OCI-LY1 (cell line): ENCODE results near the gene SLX4IP.

Experiments
- H2AFZ ChIP-seq: fragments of 200-600 bp; sonication (generic), shearing (Covaris generic); 2 replicates; pipeline ENCODE4 v1.6.0; 2014; ENCODE audit warnings: antibody characterized with exemption, mild to moderate bottlenecking, low read length
- H3F3A ChIP-seq: fragments of 200-600 bp; sonication (generic), shearing (Covaris generic); 2 replicates; pipeline ENCODE4 v1.6.0; 2014; ENCODE audit warnings: mild to moderate bottlenecking, antibody characterized with exemption, low read length, moderate library complexity; ENCODE audit not compliant: insufficient read depth
- H3K27ac ChIP-seq: fragments of 200-600 bp; sonication (generic); 2 replicates; pipeline ENCODE4 v1.5.1; 2014; ENCODE audit warnings: low read length, mixed run types, mild to moderate bottlenecking, low read depth; ENCODE audit not compliant: poor library complexity, severe bottlenecking
- H3K27me3 ChIP-seq: fragments of 200-600 bp; sonication (generic); 2 replicates; pipeline ENCODE4 v1.6.0; 2014; ENCODE audit warnings: antibody characterized with exemption, mild to moderate bottlenecking, low read length, moderate library complexity; ENCODE audit not compliant: insufficient read depth
- H3K36me3 ChIP-seq: fragments of 200-600 bp; sonication (generic); 2 replicates; pipeline ENCODE4 v1.6.1; 2014; ENCODE audit warnings: mild to moderate bottlenecking, antibody characterized with exemption, low read length, moderate library complexity, mixed read lengths; ENCODE audit not compliant: insufficient read depth
- H3K4me1 ChIP-seq: fragments of 200-600 bp; sonication (generic); 2 replicates; pipeline ENCODE4 v1.5.1; 2014; ENCODE audit warnings: mild to moderate bottlenecking, low read length, moderate library complexity; ENCODE audit not compliant: insufficient read depth, severe bottlenecking
- H3K4me2 ChIP-seq: fragments of 200-600 bp; sonication (generic), shearing (Covaris generic); 2 replicates; pipeline ENCODE4 v1.6.1; 2014; ENCODE audit warnings: low read length
- H3K4me3 ChIP-seq: fragments of 200-600 bp; sonication (generic); 2 replicates; pipeline ENCODE4 v1.5.1; 2014; ENCODE audit warnings: low read length, low read depth, mild to moderate bottlenecking, mixed read lengths; ENCODE audit not compliant: poor library complexity, severe bottlenecking
- H3K79me2 ChIP-seq: fragments of 200-600 bp; shearing (Covaris generic); 2 replicates; pipeline ENCODE4 v1.6.1; 2016; ENCODE audit warnings: mixed run types, low read length, mixed read lengths; ENCODE audit not compliant: insufficient read depth
- H3K9ac ChIP-seq: fragments of 200-600 bp; sonication (generic), shearing (Covaris generic); 2 replicates; pipeline ENCODE4 v1.6.1; 2014; ENCODE audit warnings: mild to moderate bottlenecking, low read length, mixed read lengths
- H3K9me2 ChIP-seq: fragments of 200-600 bp; sonication (generic), shearing (Covaris generic); 2 replicates; pipeline ENCODE4 v1.6.1; 2014; ENCODE audit warnings: low read depth, mild to moderate bottlenecking, low read length, mixed read lengths
- H3K9me3 ChIP-seq: fragments of 200-600 bp; shearing (Covaris generic); 2 replicates; pipeline ENCODE4 v1.6.1; 2014; ENCODE audit warnings: low read length, mixed read lengths
- H4K20me1 ChIP-seq: fragments of 200-600 bp; sonication (generic), shearing (Covaris generic); 2 replicates; pipeline ENCODE4 v1.6.0; 2016; ENCODE audit warnings: mild to moderate bottlenecking, low read length; ENCODE audit not compliant: insufficient read depth
- EZH2 ChIP-seq: fragments of 200-600 bp; sonication (generic), shearing (Covaris generic); IDR thresholded peaks from 2 replicates; pipeline ENCODE4 v1.8.0; 2017; ENCODE audit warnings: borderline replicate concordance, mixed run types, mild to moderate bottlenecking, antibody characterized with exemption, low read length, moderate library complexity, mixed read lengths
- TF ChIP-seq, protein P1 (sequence below): fragments of 200-600 bp; sonication (generic), shearing (Covaris generic); IDR thresholded peaks from 2 replicates; pipeline ENCODE4 v1.5.1; 2017; ENCODE audit warnings: mild to moderate bottlenecking, antibody characterized with exemption, low read length, moderate library complexity, mixed read lengths

The SLX4IP gene

DNA sequence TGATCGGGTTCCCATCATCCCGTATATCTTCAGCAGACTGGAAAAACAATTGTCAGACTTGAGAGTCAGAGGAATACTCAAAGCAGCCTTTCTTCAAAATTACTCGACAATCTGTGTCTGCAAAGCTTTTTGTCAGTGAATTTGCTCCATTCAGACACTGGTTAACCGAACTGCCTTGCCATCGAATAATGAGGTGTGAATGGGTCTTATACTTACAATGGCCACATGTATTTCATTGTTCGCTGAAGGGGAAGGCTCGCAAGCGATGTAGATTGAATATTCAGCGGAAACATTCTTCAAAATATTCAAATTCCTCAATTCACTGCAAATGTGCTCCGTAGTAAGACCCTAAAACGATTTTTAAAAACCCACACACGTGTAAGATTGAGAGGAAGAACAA, 205.8 kb downstream of the SLX4IP start:
- H3K4me1 ChIP-seq: no peaks in the 10 kb centered on the region
- H3K79me2 ChIP-seq: no peaks in the 10 kb centered on the region
- H3K9me2 ChIP-seq: no peaks in the 10 kb centered on the region
- H3F3A ChIP-seq: no peaks in the 10 kb centered on the region
- no peak overlapping the region for H2AFZ ChIP-seq
- H3K9me3 ChIP-seq: no peaks in the 10 kb centered on the region
- no peak overlapping the region for H3K4me3 ChIP-seq
- no peaks in the 10 kb centered on the region for H3K36me3 ChIP-seq
- no peak overlapping the region for H3K27ac ChIP-seq
- TF ChIP-seq, protein P1, sequence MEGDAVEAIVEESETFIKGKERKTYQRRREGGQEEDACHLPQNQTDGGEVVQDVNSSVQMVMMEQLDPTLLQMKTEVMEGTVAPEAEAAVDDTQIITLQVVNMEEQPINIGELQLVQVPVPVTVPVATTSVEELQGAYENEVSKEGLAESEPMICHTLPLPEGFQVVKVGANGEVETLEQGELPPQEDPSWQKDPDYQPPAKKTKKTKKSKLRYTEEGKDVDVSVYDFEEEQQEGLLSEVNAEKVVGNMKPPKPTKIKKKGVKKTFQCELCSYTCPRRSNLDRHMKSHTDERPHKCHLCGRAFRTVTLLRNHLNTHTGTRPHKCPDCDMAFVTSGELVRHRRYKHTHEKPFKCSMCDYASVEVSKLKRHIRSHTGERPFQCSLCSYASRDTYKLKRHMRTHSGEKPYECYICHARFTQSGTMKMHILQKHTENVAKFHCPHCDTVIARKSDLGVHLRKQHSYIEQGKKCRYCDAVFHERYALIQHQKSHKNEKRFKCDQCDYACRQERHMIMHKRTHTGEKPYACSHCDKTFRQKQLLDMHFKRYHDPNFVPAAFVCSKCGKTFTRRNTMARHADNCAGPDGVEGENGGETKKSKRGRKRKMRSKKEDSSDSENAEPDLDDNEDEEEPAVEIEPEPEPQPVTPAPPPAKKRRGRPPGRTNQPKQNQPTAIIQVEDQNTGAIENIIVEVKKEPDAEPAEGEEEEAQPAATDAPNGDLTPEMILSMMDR: no peak
- TF ChIP-seq EZH2: no peak
- H3K9ac ChIP-seq: no peak overlapping the region
- H3K4me2 ChIP-seq: no peak overlapping the region
- H4K20me1 ChIP-seq: no peaks in the 10 kb centered on the region
- H3K27me3 ChIP-seq: no peaks in the 10 kb centered on the region

GRCh38 chr20:10641467-10641866, 206.4 kb downstream of the SLX4IP start:
- Histone ChIP-seq H3K9me3 (no peaks in the 10 kb centered on the region), H3K4me1 (no peaks in the 10 kb centered on the region), H3K79me2 (no peaks in the 10 kb centered on the region), H2AFZ (no peak overlapping the region), H3K27ac (no peak overlapping the region), H3K4me3 (no peak overlapping the region), H3K36me3 (no peaks in the 10 kb centered on the region), H3F3A (no peaks in the 10 kb centered on the region), H3K9me2 (no peaks in the 10 kb centered on the region), H3K27me3 (no peaks in the 10 kb centered on the region), H3K4me2 (no peak overlapping the region), H4K20me1 (no peaks in the 10 kb centered on the region), H3K9ac (no peak overlapping the region)
- TF ChIP-seq EZH2: no peak
- TF ChIP-seq, protein P1: no peak

- Histone ChIP-seq H4K20me1 (no peaks in the 10 kb centered on the region), H3F3A (no peaks in the 10 kb centered on the region), H3K9ac (no peak overlapping the region), H3K4me3 (no peak overlapping the region), H3K9me2 (no peaks in the 10 kb centered on the region), H3K79me2 (no peaks in the 10 kb centered on the region), H3K9me3 (no peaks in the 10 kb centered on the region), H3K36me3 (no peaks in the 10 kb centered on the region), H3K4me2 (no peak overlapping the region), H2AFZ (no peak overlapping the region), H3K27ac (no peak overlapping the region), H3K4me1 (no peaks in the 10 kb centered on the region), H3K27me3 (no peaks in the 10 kb centered on the region)
- TF ChIP-seq, protein P1: no peak
- no peak for TF ChIP-seq EZH2
Observed at GRCh38 chr20:10641893-10642292, 206.8 kb downstream of the SLX4IP start.
